Measurements from ENCODE around the gene NUFIP2.

Gene NUFIP2

DNA sequence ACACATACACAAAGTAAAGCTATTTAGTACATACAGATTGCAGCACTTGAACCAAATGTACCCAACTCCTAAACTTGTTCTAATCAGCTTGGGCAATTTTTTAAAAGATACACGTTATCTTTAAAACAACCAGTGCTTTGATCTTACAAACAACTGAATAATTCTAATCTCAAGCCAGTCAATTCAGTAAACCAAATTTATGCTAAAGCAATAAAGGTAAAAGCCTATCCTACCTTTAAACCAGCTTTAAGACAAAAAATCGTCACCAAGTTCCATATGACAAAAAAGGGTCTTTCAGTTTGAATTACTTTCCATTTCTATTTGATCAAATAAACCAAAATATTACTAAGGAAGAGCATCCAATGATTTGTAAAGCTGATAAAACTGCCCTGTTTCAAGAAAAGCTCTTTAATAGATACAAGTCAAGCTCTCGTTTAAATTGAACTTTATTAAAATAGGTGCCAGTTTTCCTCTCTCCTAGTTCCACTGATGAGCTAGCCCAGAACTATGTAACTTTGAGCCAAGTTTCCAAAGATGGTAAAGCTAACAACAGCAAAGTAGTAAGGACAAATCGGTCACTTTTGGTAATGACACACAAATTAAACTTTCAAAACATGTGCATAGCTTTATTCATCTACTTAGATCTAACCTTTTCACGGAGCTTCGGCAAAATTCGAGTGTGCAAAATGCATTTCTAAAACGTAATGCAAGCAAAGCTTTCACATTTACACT, 37.0 kb downstream of the NUFIP2 start:
- TF ChIP-seq, protein P1, sequence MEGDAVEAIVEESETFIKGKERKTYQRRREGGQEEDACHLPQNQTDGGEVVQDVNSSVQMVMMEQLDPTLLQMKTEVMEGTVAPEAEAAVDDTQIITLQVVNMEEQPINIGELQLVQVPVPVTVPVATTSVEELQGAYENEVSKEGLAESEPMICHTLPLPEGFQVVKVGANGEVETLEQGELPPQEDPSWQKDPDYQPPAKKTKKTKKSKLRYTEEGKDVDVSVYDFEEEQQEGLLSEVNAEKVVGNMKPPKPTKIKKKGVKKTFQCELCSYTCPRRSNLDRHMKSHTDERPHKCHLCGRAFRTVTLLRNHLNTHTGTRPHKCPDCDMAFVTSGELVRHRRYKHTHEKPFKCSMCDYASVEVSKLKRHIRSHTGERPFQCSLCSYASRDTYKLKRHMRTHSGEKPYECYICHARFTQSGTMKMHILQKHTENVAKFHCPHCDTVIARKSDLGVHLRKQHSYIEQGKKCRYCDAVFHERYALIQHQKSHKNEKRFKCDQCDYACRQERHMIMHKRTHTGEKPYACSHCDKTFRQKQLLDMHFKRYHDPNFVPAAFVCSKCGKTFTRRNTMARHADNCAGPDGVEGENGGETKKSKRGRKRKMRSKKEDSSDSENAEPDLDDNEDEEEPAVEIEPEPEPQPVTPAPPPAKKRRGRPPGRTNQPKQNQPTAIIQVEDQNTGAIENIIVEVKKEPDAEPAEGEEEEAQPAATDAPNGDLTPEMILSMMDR (IDR thresholded peaks at IDR 0.05; ENCODE audit: extremely low read depth, insufficient read depth, missing control alignments) = no peak
- in situ Hi-C loops (cut with MboI; ENCODE audit: low pct_unique_long_range_greater_than_20kb, low sequenced_read_pairs, unreplicated experiment) = no loop called here
- DNase-seq (ENCODE audit: low spot score) = no peak

DNA sequence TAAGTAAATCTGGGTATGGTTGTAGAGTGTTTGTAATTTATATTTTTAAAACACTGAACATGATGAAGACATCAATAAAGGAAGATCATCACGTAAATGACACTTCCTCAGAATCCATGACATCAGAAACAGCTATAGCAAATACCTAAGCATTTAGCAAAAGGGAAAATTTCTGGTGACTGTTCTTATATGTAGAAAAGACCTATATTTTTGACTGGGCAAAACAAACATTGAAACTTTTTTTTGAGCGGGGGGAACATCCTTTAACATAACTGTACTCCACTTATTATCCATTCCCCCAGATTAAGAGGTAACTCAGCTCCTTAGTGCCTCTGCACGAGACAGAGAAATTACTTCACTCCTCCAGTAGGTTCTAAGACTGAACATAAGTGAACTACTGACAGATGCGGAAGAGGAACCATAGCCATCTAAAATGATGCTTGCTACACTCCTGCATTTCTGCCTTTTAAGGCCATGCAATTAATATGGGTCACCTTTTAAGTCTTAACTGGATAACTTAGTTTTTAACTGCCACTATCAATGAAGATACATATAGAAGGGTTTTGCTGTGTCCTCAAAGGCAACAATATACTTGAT, 37.9 kb downstream of the NUFIP2 start:
- no peak for DNase-seq (ENCODE audit: low spot score)
- in situ Hi-C loops (cut with MboI; ENCODE audit: low pct_unique_long_range_greater_than_20kb, low sequenced_read_pairs, unreplicated experiment) = no loop called here
- TF ChIP-seq, protein P1 (IDR thresholded peaks at IDR 0.05; ENCODE audit: extremely low read depth, insufficient read depth, missing control alignments) = no peak

DNA sequence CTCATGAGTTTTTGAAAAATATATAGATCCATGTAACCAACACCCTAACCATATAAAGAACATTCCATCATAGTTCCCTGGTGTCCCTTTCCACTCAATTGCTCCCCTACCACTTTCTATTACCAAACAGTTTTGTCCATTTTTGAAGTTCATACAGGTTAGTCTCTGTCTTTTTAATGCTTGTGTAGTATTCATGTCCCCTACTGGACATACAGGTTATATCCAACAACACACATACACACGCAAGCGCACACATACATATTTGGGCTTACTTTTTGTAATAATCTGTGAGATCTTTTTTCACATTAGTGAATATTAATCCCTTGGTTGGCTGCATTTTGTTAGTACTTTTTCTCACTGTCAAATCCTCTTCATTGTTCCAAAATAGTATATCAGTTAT, 40.9 kb downstream of the NUFIP2 start:
- TF ChIP-seq, protein P1 (IDR thresholded peaks at IDR 0.05; ENCODE audit: extremely low read depth, insufficient read depth, missing control alignments) = no peak
- in situ Hi-C loops (cut with MboI; ENCODE audit: low pct_unique_long_range_greater_than_20kb, low sequenced_read_pairs, unreplicated experiment) = no loop called here
- no peak for DNase-seq (ENCODE audit: low spot score)

DNA sequence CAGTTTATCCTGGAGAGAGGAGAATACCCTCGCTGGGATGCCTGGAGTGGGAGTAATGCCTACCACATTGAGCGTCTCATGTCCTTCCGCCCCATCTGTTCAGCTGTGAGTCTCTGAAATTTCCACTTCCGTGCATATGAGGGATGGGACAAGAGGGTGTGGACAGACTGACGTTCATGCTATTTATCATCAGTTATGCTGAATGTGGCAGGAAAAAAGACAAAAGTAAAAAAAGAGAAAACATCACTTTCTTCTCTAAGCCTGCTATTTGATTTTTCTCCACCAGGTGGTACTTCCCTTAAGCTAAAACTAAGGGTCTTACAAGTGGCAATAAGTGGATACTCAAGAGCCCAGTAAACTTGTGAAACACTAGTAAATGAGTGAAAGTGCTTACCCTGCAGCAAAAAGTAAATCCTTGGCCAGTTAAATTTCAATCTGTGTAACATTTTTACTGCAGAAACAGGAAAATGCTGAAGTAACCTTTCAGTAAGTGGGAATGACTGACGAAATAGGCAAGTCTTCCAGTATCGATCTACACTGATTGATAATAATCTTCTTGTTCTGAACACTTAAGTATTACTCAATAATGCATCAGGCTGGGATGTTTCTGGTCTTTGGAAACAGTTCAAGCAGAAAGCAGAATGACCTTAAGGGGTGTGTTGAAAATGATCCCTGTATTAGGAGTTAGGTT, 41.7 kb downstream of the NUFIP2 start:
- peak; percentile 42 for DNase-seq (ENCODE audit: low spot score)
- in situ Hi-C loops (cut with MboI; ENCODE audit: low pct_unique_long_range_greater_than_20kb, low sequenced_read_pairs, unreplicated experiment) = no loop called here
- TF ChIP-seq, protein P1 (IDR thresholded peaks at IDR 0.05; ENCODE audit: extremely low read depth, insufficient read depth, missing control alignments) = peak; percentile 16

DNA sequence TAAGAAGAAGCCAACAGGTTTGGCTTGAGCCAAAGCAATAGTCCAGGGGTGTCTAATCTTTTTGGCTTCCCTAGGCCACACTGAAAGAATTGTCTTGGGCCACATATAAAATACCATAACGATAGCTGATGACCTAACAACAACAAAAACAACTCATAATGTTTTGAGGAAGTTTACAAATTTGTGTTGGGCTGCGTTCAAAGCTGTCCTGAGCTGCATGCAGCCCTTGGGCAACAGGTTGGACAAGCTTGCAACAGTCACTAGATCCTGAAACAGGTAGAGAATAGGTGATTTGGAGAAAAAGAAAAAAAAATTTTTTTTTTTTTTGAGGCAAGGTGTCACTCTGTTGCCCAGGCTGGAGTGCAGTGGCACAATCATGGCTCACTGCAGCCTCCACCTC, 42.8 kb downstream of the NUFIP2 start:
- TF ChIP-seq, protein P1 (IDR thresholded peaks at IDR 0.05; ENCODE audit: extremely low read depth, insufficient read depth, missing control alignments) = no peak
- no peak for DNase-seq (ENCODE audit: low spot score)
- in situ Hi-C loops (cut with MboI; ENCODE audit: low pct_unique_long_range_greater_than_20kb, low sequenced_read_pairs, unreplicated experiment) = no loop called here

DNA sequence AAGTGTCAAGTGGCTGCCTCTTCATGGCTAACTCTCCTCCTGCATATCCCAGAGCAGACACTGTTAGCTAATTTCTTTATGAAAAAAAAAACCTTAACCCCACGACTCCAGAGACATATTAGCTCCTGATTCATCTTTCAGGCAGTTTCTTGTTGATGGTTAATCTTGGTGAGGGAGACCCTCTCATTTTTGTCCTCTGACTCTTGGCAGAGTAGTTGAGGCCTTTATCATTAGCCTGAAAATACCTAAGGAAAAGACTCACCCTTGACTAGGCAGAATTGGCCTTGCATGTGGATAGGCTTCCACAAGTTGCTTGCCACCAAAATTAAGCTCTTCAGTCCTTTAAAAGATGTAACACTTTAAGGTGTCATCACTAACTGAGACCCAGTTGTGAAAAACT, 43.3 kb downstream of the NUFIP2 start:
- TF ChIP-seq, protein P1 (IDR thresholded peaks at IDR 0.05; ENCODE audit: extremely low read depth, insufficient read depth, missing control alignments) = no peak
- DNase-seq (ENCODE audit: low spot score) = no peak
- in situ Hi-C loops (cut with MboI; ENCODE audit: low pct_unique_long_range_greater_than_20kb, low sequenced_read_pairs, unreplicated experiment) = no loop called here

Measured in GM13977 (cell line).